PFSK-1 (cell line): ENCODE data around the gene SPTBN4.

ENCODE experiments used
- FOXP2 ChIP-seq: optimal IDR thresholded peaks from 2 replicates; pipeline ENCODE3; 2011; ENCODE audit warnings: borderline replicate concordance, control low read depth, inconsistent platforms; ENCODE audit not compliant: insufficient read depth; ENCODE audit errors: extremely low read length, extremely low read depth
- POLR2AphosphoS5 ChIP-seq: IDR thresholded peaks from 2 replicates; pipeline ENCODE4 v1.6.1; 2012; ENCODE audit warnings: low read depth, mild to moderate bottlenecking, control low read depth, low read length, moderate library complexity
- SIN3A ChIP-seq: IDR thresholded peaks from 2 replicates; pipeline ENCODE4 v1.6.1; 2012; ENCODE audit warnings: mild to moderate bottlenecking, low read length, moderate library complexity, borderline replicate concordance; ENCODE audit not compliant: insufficient read depth
- TAF1 ChIP-seq: IDR thresholded peaks from 2 replicates; pipeline ENCODE4 v1.6.1; 2012; ENCODE audit warnings: low read length, control low read depth, borderline replicate concordance; ENCODE audit not compliant: insufficient read depth
- TF ChIP-seq, protein P1 (sequence below), 2 experiments: IDR thresholded peaks; 2 replicates each; pipeline versions ENCODE4 v1.6.1 to v1.8.0; 2011 to 2012; ENCODE audit warnings: low read depth in 2 of 2, low read length in 2 of 2, control low read depth in 1 of 2, inconsistent platforms in 1 of 2, mild to moderate bottlenecking in 1 of 2, moderate library complexity in 1 of 2; ENCODE audit not compliant: insufficient read depth in 1 of 2

The SPTBN4 gene

DNA sequence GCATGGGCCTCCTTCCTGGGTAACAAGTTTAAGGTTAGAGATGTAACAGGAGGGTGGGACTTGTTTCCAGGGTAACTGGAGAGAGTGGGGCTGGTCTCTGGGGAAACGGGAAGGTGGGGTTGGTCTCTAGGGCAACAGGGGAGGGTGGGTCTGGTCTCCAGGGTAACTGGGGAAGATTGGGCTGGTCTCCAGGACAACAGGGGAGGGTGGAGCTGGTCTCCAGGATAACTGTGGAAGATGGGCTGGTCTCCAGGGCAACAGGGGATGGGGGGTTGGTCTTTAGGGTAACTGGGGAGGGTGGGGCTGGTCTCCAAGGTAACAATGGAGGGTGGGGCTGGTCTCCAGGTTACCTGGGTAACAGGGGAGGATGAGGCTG, 36.5 kb downstream of the SPTBN4 start:
- TF ChIP-seq SIN3A (no peak), TAF1 (no peak), FOXP2 (no peak), POLR2AphosphoS5 (no peak)
- TF ChIP-seq, protein P1, sequence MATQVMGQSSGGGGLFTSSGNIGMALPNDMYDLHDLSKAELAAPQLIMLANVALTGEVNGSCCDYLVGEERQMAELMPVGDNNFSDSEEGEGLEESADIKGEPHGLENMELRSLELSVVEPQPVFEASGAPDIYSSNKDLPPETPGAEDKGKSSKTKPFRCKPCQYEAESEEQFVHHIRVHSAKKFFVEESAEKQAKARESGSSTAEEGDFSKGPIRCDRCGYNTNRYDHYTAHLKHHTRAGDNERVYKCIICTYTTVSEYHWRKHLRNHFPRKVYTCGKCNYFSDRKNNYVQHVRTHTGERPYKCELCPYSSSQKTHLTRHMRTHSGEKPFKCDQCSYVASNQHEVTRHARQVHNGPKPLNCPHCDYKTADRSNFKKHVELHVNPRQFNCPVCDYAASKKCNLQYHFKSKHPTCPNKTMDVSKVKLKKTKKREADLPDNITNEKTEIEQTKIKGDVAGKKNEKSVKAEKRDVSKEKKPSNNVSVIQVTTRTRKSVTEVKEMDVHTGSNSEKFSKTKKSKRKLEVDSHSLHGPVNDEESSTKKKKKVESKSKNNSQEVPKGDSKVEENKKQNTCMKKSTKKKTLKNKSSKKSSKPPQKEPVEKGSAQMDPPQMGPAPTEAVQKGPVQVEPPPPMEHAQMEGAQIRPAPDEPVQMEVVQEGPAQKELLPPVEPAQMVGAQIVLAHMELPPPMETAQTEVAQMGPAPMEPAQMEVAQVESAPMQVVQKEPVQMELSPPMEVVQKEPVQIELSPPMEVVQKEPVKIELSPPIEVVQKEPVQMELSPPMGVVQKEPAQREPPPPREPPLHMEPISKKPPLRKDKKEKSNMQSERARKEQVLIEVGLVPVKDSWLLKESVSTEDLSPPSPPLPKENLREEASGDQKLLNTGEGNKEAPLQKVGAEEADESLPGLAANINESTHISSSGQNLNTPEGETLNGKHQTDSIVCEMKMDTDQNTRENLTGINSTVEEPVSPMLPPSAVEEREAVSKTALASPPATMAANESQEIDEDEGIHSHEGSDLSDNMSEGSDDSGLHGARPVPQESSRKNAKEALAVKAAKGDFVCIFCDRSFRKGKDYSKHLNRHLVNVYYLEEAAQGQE (IDR thresholded peaks at IDR 0.05; ENCODE audit: insufficient read depth in 1 of 2, low read depth in 2 of 2, low read length in 2 of 2): no peak

DNA sequence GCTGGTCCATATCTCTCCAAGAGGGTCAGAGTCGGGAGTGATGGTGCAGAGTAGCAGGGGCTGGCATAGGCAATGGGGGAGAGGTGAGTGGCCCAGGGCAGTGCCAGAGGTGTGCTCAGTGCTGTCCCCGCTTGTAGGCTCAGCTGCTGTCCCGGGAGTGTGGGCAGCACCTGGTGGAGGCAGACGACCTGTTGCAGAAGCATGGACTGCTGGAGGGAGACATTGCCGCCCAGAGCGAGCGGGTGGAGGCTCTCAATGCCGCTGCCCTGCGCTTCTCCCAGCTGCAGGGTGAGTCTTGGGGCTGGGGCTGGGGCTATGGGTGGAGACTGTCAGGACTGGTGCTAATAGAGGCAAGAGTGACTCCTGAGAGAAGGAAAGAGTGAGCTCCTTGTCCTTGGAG, 39.3 kb downstream of the SPTBN4 start:
- TF ChIP-seq SIN3A (no peak), FOXP2 (no peak), TAF1 (no peak), POLR2AphosphoS5 (no peak)
- TF ChIP-seq, protein P1 (IDR thresholded peaks at IDR 0.05; ENCODE audit: insufficient read depth in 1 of 2, low read depth in 2 of 2, low read length in 2 of 2): no peak

GRCh38 chr19:40507892-40508291, 41.1 kb downstream of the SPTBN4 start:
- TF ChIP-seq FOXP2 (no peak), POLR2AphosphoS5 (no peak), TAF1 (no peak), SIN3A (no peak)
- TF ChIP-seq, protein P1 (IDR thresholded peaks at IDR 0.05; ENCODE audit: insufficient read depth in 1 of 2, low read depth in 2 of 2, low read length in 2 of 2): no peak

DNA sequence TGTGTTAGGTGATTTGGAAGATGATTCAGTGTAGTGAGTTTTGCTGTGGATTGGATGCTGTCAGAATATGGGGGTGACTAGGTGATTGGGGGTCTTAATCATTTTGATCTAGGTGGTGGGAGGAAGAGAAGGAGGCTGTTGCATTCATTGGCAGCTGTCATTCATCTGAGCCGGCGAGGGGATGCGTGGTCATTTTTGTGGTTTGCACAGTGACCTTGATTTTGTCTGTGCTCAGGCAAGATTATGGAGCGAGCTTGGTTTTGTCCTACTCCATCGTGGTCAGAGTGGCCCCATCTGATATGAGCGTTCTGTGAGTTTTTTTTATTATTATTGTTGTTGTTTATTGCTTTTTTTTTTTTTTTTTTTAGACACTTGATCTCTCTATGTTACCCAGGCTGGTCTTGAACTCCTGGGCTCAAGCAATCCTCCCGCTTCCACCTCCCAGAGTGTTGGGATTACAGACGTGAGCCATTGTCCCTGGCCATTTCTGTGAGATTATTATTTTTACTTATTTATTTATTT, 42.0 kb downstream of the SPTBN4 start:
- TF ChIP-seq, protein P1 (IDR thresholded peaks at IDR 0.05; ENCODE audit: insufficient read depth in 1 of 2, low read depth in 2 of 2, low read length in 2 of 2): no peak

GRCh38 chr19:40510526-40511115, 43.8 kb downstream of the SPTBN4 start:
- no peak for TF ChIP-seq SIN3A
